HUES64 (cell line): ENCODE results near the gene FGF22.

ENCODE experiments used
- H3K27ac ChIP-seq: 2 replicates; pipeline ENCODE4 v1.7.0; 2013; ENCODE audit warnings: low read depth, low read length, inconsistent platforms
- H3K27me3 ChIP-seq: 2 replicates; pipeline ENCODE4 v1.6.1; 2013; ENCODE audit warnings: mild to moderate bottlenecking, low read length; ENCODE audit not compliant: insufficient read depth
- H3K36me3 ChIP-seq: 2 replicates; pipeline ENCODE4 v1.6.1; 2013; ENCODE audit warnings: mild to moderate bottlenecking, low read length; ENCODE audit not compliant: insufficient read depth
- H3K4me1 ChIP-seq: 2 replicates; pipeline ENCODE4 v1.6.1; 2013; ENCODE audit warnings: mild to moderate bottlenecking, low read length, moderate library complexity; ENCODE audit not compliant: insufficient read depth
- H3K4me3 ChIP-seq: 2 replicates; pipeline ENCODE4 v1.5.1; 2013; ENCODE audit warnings: mild to moderate bottlenecking, low read length, moderate library complexity
- H3K9ac ChIP-seq: 2 replicates; pipeline ENCODE4 v1.6.1; 2013; ENCODE audit warnings: mild to moderate bottlenecking, low read depth, low read length
- H3K9me3 ChIP-seq: 2 replicates; pipeline ENCODE4 v1.6.1; 2013; ENCODE audit warnings: low read depth, low read length; ENCODE audit not compliant: insufficient read depth
- WGBS: fragments of 150-250, 120-280 bp; methylation state at CpG from one replicate; pipeline ENCODE4 v1.1.7; 2013; ENCODE audit warnings: missing lambda C conversion rate; 5-methylcytosine and 5-hydroxymethylcytosine counted together

Gene FGF22

GRCh38 chr19:647566-648284, 8.0 kb downstream of the FGF22 start:
- Histone ChIP-seq H3K4me1 (no peaks in the 10 kb centered on the region), H3K4me3 (no peak overlapping the region), H3K9ac (no peak overlapping the region), H3K27ac (no peak overlapping the region), H3K9me3 (no peaks in the 10 kb centered on the region), H3K36me3 (peaks cover 69% of the 10 kb centered on the region), H3K27me3 (no peaks in the 10 kb centered on the region)
- 97% methylated on average over 50 of the region's 52 CpGs for WGBS

- WGBS, result 94% methylated on average over 29 of the region's 29 CpGs
- Histone ChIP-seq H3K4me1 (no peaks in the 10 kb centered on the region), H3K36me3 (peaks cover 74% of the 10 kb centered on the region)
These were observed 8.6 kb downstream of the FGF22 start for GRCh38 chr19:648305-648704.

GRCh38 chr19:648904-649801, 9.5 kb downstream of the FGF22 start:
- Histone ChIP-seq H3K4me1 (no peaks in the 10 kb centered on the region), H3K27ac (no peak overlapping the region), H3K27me3 (no peaks in the 10 kb centered on the region), H3K9me3 (no peaks in the 10 kb centered on the region), H3K36me3 (peaks cover 82% of the 10 kb centered on the region), H3K4me3 (no peak overlapping the region), H3K9ac (no peak overlapping the region)
- 95% methylated on average over 53 of the region's 53 CpGs for WGBS

More at GRCh38 chr19:648305-648704, 8.6 kb downstream of the FGF22 start:
- Histone ChIP-seq H3K4me3 (no peak overlapping the region), H3K9ac (no peak overlapping the region), H3K27me3 (no peaks in the 10 kb centered on the region), H3K27ac (no peak overlapping the region), H3K9me3 (no peaks in the 10 kb centered on the region)

GRCh38 chr19:650121-650520, 10.4 kb downstream of the FGF22 start:
- Histone ChIP-seq H3K9ac (no peak overlapping the region), H3K36me3 (peaks cover 76% of the 10 kb centered on the region), H3K27ac (no peak overlapping the region), H3K4me1 (no peaks in the 10 kb centered on the region), H3K27me3 (no peaks in the 10 kb centered on the region), H3K9me3 (no peaks in the 10 kb centered on the region), H3K4me3 (no peak overlapping the region)
- 94% methylated on average over 11 of the region's 11 CpGs for WGBS

GRCh38 chr19:651114-651818, 11.6 kb downstream of the FGF22 start:
- Histone ChIP-seq H3K4me1 (no peaks in the 10 kb centered on the region), H3K4me3 (no peak overlapping the region), H3K36me3 (peaks cover 68% of the 10 kb centered on the region), H3K27ac (no peak overlapping the region), H3K9ac (no peak overlapping the region), H3K27me3 (no peaks in the 10 kb centered on the region), H3K9me3 (no peaks in the 10 kb centered on the region)
- WGBS, result 96% methylated on average over 58 of the region's 58 CpGs

DNA sequence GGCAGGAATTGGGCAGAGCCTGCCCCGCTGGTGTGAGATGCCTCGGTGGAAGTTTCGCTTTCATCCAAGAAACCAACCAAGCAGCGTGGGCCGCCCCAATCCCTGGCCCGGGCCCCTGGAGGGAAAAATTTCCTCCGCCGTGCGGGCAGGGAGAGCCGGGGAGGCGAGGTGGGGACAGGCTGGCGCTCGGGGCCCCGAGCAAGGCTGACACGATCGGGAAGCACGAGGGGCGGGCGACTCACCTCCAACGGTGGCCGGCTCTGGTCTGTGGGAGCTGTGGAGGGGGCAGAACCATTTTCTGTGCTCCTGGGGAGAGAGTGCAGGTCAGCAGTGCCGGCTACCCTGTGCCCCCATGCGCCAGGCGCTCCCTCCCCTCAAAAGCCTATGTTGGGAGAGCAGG, 12.3 kb downstream of the FGF22 start:
- Histone ChIP-seq H3K9ac (no peak overlapping the region; the same call in 1 of the 2 replicates), H3K27me3 (no peaks in the 10 kb centered on the region), H3K9me3 (no peaks in the 10 kb centered on the region), H3K4me1 (no peaks in the 10 kb centered on the region), H3K36me3 (peaks cover 61% of the 10 kb centered on the region), H3K4me3 (no peak overlapping the region), H3K27ac (no peak overlapping the region)
- 91% methylated on average over 24 of the region's 24 CpGs for WGBS

GRCh38 chr19:652467-653389, 13.0 kb downstream of the FGF22 start:
- Histone ChIP-seq H3K4me1 (no peaks in the 10 kb centered on the region), H3K36me3 (peaks cover 57% of the 10 kb centered on the region), H3K27me3 (no peaks in the 10 kb centered on the region), H3K4me3 (no peak overlapping the region), H3K9ac (no peak overlapping the region), H3K9me3 (no peaks in the 10 kb centered on the region), H3K27ac (no peak overlapping the region)
- 95% methylated on average over 54 of the region's 54 CpGs for WGBS

DNA sequence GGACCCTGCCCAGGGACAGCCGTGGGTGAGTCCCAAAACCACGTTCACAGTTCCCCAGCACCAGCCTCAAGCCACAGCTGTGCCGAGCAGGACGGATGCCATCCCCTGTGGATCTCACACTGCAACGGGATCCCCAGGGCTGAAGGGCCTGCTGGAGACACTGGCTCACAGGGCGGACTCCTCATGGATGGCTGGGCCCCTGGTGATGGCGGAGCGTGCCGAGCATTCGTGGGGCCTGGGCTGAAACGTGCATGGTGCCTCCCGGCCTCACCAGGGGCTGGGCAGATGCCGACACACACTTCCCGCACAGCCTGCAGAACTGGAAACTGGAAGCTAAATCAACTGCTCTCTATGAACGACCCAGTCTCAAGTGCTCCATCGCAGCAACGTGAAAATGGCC, 13.7 kb downstream of the FGF22 start:
- Histone ChIP-seq H3K9ac (no peak overlapping the region), H3K36me3 (peaks cover 51% of the 10 kb centered on the region)
- 96% methylated on average over 17 of the region's 17 CpGs for WGBS

GRCh38 chr19:655691-656090, 16.0 kb downstream of the FGF22 start:
- 96% methylated on average over 17 of the region's 17 CpGs for WGBS
- Histone ChIP-seq H3K9ac (no peak overlapping the region), H3K36me3 (peaks cover 40% of the 10 kb centered on the region), H3K4me1 (no peaks in the 10 kb centered on the region), H3K27ac (no peak overlapping the region), H3K9me3 (no peaks in the 10 kb centered on the region), H3K4me3 (no peak overlapping the region), H3K27me3 (no peaks in the 10 kb centered on the region)

More for the DNA sequence above, 13.7 kb downstream of the FGF22 start:
- Histone ChIP-seq H3K4me3 (no peak overlapping the region), H3K4me1 (no peaks in the 10 kb centered on the region), H3K27ac (no peak overlapping the region), H3K9me3 (no peaks in the 10 kb centered on the region), H3K27me3 (no peaks in the 10 kb centered on the region)

DNA sequence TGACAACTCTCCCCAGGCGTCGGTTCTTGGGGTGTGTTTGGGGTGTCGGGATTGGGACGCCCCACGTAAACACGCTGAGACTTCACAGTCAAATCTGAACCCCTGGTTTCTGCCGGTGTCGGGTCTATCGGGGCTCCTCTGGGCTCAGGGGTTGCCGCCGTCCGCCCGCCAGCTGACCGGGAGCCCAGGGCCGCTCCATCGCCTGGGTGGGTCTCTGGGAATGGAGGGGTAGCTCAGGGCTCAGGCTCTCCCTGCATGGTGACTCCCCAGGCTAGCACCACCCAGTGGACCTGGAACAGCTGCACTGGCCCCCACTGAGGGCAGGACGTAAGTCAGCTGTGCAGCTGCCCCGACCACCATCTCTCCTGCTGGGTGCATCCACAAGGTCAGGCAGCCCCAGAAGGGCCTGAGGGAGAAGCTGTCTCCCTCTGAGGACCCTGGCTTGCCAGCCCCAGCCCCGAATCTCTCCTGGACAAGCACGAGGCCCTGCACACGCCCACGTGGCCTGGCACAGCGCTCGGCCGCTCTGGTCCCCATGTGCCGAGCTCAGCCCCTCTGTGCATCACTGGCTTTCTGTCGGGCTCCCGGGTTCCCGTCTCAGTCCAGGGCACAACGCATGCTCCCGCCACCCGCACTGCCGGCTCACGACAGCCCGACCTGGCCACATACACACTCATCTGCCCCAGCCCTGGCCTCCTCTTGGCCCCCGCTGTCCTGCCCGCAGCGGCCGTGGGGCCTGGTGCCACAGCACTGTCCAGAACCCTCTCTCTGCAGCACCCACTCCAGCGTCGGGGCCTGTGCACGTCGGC, 17.3 kb downstream of the FGF22 start:
- H3K27me3 ChIP-seq, result no peaks in the 10 kb centered on the region
- H3K4me1 ChIP-seq, result peaks cover 1% of the 10 kb centered on the region; the same call in 1 of the 2 replicates
- H3K4me3 ChIP-seq, result no peak overlapping the region
- peaks cover 29% of the 10 kb centered on the region for H3K36me3 ChIP-seq
- H3K9me3 ChIP-seq, result no peaks in the 10 kb centered on the region
- no peak overlapping the region for H3K27ac ChIP-seq
- WGBS, result 95% methylated on average over 43 of the region's 43 CpGs
- H3K9ac ChIP-seq, result peak overlapping the region; percentile 36; the same call in 1 of the 2 replicates
